HG02642 (cell line): ENCODE data around the gene NEO1.
"Not testable (repeated sequence)": the region's sequence is repeated elsewhere in the genome, so short reads cannot be mapped to it uniquely, and the experiment has no call there.

ENCODE experiments used
- ATAC-seq: cut with Tn5 transposase; IDR thresholded peaks from one replicate; pipeline ENCODE4 v1.9.1; 2021; ENCODE audit warnings: mild to moderate bottlenecking; ENCODE audit not compliant: unreplicated experiment, poor library complexity

The NEO1 gene

GRCh38 chr15:73139744-73140553, 87.7 kb downstream of the NEO1 start:
- ATAC-seq = no peak

GRCh38 chr15:73141216-73141900, 89.1 kb downstream of the NEO1 start:
- no peak for ATAC-seq

GRCh38 chr15:73142802-73143762, 90.8 kb downstream of the NEO1 start:
- peak; percentile 62 for ATAC-seq

GRCh38 chr15:73143763-73144155, 91.5 kb downstream of the NEO1 start:
- ATAC-seq = no peak

DNA sequence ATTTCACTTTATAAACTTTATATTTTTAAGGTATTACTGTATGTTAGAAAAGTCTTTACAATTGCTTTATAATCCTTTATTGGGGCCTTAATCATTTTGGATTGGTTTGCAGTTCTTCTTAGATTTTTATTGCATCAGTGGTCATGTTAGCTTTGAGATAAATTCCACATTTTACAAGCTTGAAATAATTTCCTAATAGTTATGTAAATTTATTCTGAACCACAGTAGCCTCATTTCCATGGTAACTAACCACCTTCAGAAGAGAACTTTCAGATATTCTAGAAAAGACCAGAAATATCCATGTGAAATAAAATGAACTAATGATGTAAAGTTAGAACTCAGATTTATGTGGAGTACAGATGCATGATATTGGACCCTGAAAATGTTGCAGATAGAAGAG, 94.2 kb downstream of the NEO1 start:
- no peak for ATAC-seq

- ATAC-seq = no peak
Measured at GRCh38 chr15:73150831-73151230, 98.6 kb downstream of the NEO1 start.

DNA sequence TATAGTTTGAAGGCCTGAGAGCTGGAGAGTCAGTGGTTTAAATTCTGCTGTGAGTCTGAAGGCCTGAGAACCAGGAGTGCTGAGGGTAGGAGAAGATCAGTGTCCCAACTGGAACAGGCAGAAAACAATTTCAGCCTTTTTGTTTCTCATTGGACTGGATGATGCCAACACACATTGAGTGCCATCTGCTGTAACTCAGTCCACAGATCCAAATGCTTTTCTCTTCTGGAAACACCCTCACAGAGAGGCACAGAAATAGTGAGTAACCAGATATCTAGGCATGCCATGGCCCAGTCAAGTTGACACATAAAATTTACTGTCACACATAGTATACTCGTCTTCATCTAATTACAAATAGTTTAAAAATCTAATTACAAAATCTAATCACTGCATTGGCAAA, 100.8 kb downstream of the NEO1 start:
- no peak for ATAC-seq

DNA sequence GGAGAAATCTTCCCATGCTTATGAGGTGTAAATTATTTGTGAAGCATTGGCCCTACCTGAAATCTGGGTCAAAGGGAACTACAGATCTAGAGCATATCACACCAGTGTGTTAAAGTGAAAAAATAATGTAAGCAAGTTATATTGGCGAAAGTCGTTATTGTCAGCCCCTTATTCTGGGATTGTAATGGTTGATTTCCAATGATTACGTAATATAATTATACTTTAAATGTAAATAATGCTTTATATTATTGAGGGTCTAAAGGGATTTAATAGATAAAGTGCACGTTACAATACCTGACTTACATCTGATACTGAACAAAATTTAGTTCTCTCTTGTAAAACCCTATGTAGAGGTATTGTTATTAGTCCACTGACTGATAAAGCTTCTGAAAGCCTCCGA, 101.2 kb downstream of the NEO1 start:
- no peak for ATAC-seq

GRCh38 chr15:73156431-73157191, 104.3 kb downstream of the NEO1 start:
- no peak for ATAC-seq

DNA sequence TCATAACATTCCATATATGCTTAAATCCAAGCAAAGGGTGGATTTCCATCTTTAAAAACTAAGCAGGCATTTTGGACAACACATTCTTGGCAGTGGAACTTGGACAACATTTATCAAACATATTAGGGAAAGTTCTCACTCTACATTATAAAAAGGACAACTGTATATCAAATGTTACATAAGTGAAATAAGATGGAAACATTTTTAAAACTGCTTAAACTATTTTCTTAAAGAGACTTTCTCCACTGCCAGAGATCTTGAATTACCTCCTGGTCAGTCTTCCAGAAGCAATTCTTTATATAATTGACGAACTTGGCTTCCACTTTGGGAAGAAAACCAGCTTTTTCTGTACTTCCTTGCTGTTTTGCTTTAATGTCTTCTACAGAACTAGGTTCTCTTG, 109.3 kb downstream of the NEO1 start:
- ATAC-seq = no peak

DNA sequence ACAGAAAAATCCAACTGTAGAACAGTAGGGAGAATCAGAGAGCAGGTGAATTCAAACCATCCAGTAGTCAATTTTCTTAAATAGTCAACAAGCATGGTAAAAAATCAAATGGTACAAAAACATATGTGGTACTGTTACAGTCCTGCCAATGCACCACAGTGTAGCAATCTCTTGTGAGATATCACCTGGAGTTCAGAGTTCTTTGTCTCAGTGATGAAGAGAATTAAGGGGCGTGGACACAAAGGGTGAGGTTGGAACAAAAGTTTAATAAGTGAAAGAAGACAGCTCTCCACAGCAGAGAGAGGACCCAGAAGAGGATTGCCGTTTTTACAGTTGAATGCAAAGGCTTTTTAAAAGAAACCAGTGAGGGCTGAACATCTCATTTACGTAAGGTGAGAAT, 113.2 kb downstream of the NEO1 start:
- ATAC-seq = no peak

DNA sequence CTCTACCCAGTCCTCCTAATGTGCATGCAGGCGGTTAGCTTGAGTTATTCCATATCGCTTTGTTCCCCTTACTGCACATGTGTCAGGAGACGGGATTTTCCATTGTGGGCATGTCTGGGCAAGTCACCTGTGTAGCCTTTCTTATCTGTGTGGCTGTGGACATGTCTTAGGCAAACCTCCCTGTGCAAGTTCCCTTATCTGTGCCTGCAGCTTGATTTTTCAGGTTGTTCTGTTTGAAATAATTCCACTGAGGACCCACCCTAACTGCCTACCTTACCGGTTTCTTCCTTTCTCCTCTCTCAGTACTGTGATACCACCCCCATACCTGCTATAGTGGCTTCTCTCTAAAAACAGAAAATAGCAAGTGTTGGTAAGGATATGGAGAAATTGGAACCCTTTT, 113.6 kb downstream of the NEO1 start:
- no peak for ATAC-seq

DNA sequence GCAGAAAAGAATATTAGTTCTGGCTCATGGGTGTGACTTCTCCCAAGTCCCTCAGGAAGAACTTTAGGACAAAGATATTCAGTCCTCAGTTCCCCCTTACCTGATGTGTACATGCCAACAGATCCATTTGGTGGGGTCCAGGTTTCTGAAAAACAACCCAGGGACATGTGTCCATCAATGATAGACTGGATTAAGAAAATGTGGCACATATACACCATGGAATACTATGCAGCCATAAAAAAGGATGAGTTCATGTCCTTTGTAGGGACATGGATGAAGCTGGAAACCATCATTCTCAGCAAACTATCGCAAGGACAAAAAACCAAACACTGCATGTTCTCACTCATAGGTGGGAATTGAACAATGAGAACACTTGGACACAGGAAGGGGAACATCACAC, 114.4 kb downstream of the NEO1 start:
- ATAC-seq = not testable (repeated sequence)

DNA sequence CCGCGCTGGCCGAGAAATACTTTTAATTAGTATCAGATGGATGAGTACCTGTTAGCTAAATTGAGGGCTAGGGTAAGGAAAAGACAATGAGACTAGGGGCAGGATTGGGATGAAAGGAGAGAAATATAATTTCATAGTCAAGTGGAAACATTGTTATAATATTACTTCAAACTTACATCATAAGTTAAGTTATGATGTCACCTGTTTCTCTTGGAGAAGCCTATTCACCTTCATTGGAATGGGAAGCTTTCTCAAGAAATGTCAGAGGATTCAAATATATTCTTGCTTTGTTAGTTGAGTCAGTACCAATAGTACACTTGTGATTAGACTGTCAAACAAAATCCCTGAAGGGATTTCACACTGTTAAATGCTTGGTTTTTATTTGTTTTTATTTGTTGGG, 116.2 kb downstream of the NEO1 start:
- no peak for ATAC-seq

DNA sequence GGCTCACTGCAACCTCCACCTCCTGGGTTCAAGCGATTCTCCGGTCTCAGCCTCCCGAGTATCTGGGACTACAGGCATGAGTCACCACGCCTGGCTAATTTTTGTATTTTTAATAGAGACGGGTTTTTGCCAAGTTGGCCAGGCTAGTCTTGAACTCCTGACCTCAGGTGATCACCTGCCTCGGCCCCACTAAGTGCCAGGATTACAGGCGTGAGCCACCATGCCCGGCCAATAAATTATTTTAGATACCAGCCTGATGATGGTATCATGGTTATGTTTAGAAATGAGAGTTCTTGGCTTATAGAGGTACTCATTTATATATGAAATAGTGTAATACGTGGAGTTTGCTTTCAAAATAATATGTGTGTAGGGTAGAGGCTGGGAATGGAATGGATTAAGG, 119.4 kb downstream of the NEO1 start:
- ATAC-seq = no peak

DNA sequence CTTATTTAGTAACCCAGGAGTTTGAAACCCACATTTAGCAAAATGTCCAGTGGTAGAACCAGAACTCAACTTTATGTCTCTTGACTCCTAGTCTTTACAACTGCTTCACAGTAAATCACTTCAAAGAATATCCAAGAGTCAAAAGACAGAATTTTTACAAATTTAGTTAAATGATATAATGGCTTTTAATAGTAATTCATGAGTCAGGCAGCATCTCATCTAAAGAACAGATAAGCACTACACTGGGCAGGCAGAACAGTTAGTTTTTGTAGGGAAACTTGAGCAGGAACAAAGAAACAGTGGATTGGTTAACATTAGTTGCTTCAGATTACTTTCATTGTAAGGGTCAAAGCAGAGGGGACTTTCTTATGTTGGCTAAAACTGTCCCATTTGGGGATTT, 120.2 kb downstream of the NEO1 start:
- ATAC-seq = no peak

DNA sequence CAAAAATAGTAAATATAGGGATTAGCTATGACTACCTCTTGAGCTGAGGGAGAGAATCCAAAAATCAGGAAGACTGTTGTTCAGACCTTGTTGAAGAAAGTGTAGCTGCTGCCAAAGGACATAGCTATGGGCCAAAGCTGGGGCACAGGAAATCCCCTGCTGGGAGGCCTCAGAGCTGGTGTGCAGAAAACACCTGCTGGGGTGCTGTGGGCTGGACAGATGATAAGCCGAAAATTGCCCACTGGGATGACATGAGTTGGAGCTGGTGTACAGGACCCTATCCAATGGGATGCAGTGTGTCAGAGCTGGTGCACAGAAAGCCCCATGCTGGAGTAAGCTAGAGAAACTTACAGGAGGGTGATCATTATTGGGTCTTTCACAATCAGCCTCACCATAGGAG, 121.9 kb downstream of the NEO1 start:
- no peak for ATAC-seq

- no peak for ATAC-seq
Measured at GRCh38 chr15:73175382-73175781, 123.1 kb downstream of the NEO1 start.

DNA sequence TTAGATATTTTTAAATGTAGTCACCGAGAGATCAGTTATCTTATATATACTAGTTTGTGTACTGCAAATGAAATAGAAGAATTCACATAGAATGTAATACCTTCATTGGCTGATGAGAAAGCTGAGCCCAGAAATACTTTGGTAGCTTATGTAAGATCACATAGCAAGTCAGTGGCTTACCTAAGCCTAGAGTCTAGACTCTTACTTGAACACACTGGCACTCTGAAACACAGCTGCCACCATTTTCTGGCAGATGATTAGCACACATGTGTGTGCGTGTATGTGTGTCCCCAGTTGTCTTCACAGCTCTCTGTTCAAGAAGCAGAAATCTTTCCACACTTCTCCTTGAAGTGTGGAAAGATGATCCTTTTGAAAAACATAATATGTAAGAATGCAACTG, 124.3 kb downstream of the NEO1 start:
- ATAC-seq = no peak

DNA sequence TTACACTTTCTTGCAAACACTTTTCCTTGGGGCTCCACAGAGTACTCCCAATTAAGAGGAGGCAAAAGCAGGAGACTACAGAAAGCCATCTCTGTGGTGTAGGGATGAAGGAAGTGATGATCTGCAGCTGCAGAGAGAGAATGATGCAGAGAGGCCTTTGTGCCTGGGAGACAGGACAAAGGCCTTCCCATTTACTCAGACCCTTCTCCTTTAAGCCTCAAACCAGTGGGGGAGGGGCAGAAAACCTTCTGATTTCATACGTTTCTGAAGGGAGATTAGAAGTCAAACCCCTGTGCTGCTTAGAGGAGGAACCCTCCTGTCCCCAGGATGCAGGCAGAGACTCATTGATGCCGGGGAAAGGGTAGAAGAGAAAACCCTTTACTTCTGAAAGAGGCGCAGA, 130.8 kb downstream of the NEO1 start:
- no peak for ATAC-seq
